K562 (cell line): ENCODE measurements around the gene DNAH17. TPM values are rescaled to one million over a fixed set of nuclear protein-coding genes. Genes with fewer than 3 reads are reported as not detected.

Source experiments
- ATAC-seq: fragments of 200-7000 bp; cut with Tn5 transposase; 3 replicates; pipeline ENCODE4 v1.9.1; 2020; ENCODE audit warnings: moderate library complexity
- BruUV-seq: library from RNA; stranded (reverse); fragments of 400-500 nt; replicated peaks from 2 replicates; lab custom pipeline; 2021; lab: Mats Ljungman, UMichigan
- CTCF ChIA-PET: fragments of 300-600 bp; formaldehyde crosslinking; extraction: SDS; loops from one replicate; lab custom pipeline; 2021; ENCODE audit warnings: low intra/inter-chr PET ratio; lab: Yijun Ruan, JAX
- POLR2A ChIA-PET: fragments of 300-600, 350-650 bp; sonication (Branson Sonifier 250); formaldehyde crosslinking; extraction: SDS; loops from one replicate; lab custom pipeline; 2021; ENCODE audit warnings: antibody characterized with exemption, inconsistent platforms; lab: Yijun Ruan, JAX
- DNase-seq, 4 experiments: peaks; one replicate each; pipeline versions ENCODE4 v3.0.0 to v3.0.0-alpha.2; 2011 to 2018; ENCODE audit warnings: low spot score in 3 of 4, mixed read lengths in 3 of 4; ENCODE audit errors: extremely low read depth in 1 of 4
- FAIRE-seq: peaks from 2 replicates; lab custom pipeline; 2011; peaks lifted over from hg19 to GRCh38; lab: Jason Lieb, UNC
- H2AFZ ChIP-seq: 2 replicates; pipeline ENCODE4 v1.6.0; 2011; ENCODE audit warnings: low read depth, low read length, control low read depth, inconsistent platforms
- H3K27ac ChIP-seq: fragments of 200-600 bp; 3 replicates; pipeline ENCODE4 v1.8.0; 2011; ENCODE audit warnings: low read depth, mild to moderate bottlenecking, control low read depth, inconsistent platforms, low read length, moderate library complexity, mixed read lengths; ENCODE audit errors: extremely low read depth
- H3K27me3 ChIP-seq, 2 experiments: fragments of 300-600 bp in 1 of 2; 2 replicates in 1 of 2; 3 replicates in 1 of 2; pipeline versions ENCODE4 v1.6.0 to v1.8.0; 2011; ENCODE audit warnings: inconsistent platforms in 2 of 2, low read length in 2 of 2, mild to moderate bottlenecking in 1 of 2, mixed read lengths in 1 of 2, moderate library complexity in 1 of 2; ENCODE audit not compliant: control insufficient read depth in 2 of 2, insufficient read depth in 2 of 2
- H3K36me3 ChIP-seq: fragments of 300-600 bp; 3 replicates; pipeline ENCODE4 v1.8.0; 2011; ENCODE audit warnings: mild to moderate bottlenecking, low read length, inconsistent platforms; ENCODE audit not compliant: control insufficient read depth, insufficient read depth
- H3K4me1 ChIP-seq, 2 experiments: fragments of 200-600 bp in 1 of 2; replicated peaks in 1 of 2; 2 replicates in 1 of 2; 3 replicates in 1 of 2; pipeline versions ENCODE4 v1.5.1 to v1.8.0; 2011; ENCODE audit warnings: inconsistent platforms in 2 of 2, low read length in 2 of 2, mild to moderate bottlenecking in 1 of 2, mixed read lengths in 1 of 2, moderate library complexity in 1 of 2; ENCODE audit not compliant: control insufficient read depth in 2 of 2, insufficient read depth in 2 of 2
- H3K4me2 ChIP-seq: 2 replicates; pipeline ENCODE4 v1.6.1; 2011; ENCODE audit warnings: low read length, control low read depth, inconsistent platforms, mixed read lengths; ENCODE audit not compliant: insufficient read depth
- H3K4me3 ChIP-seq: fragments of 200-600 bp; sonication (generic), shearing (Covaris generic); 2 replicates; pipeline ENCODE4 v1.5.1; 2016; ENCODE audit warnings: control low read depth, inconsistent platforms
- H3K79me2 ChIP-seq: fragments of 200-600 bp; 3 replicates; pipeline ENCODE4 v1.8.0; 2011; ENCODE audit warnings: low read length, inconsistent platforms; ENCODE audit not compliant: control insufficient read depth, insufficient read depth
- H3K9ac ChIP-seq, 2 experiments: 2 replicates each; pipeline versions ENCODE4 v1.6.0 to v1.6.1; 2011; ENCODE audit warnings: low read depth in 2 of 2, low read length in 2 of 2, control low read depth in 1 of 2, inconsistent platforms in 1 of 2, mild to moderate bottlenecking in 1 of 2, mixed read lengths in 1 of 2; ENCODE audit not compliant: insufficient read depth in 1 of 2
- H3K9me1 ChIP-seq: one replicate; pipeline ENCODE4 v1.6.0; 2011; ENCODE audit warnings: inconsistent platforms, mild to moderate bottlenecking, low read length, moderate library complexity; ENCODE audit not compliant: control insufficient read depth, insufficient read depth
- H3K9me3 ChIP-seq: replicated peaks from 2 replicates; pipeline ENCODE4 v1.5.1; 2011; ENCODE audit warnings: low read depth, low read length, inconsistent platforms; ENCODE audit not compliant: control insufficient read depth, insufficient read depth
- H4K20me1 ChIP-seq: replicated peaks from 2 replicates; pipeline ENCODE4 v1.6.1; 2011; ENCODE audit warnings: low read length, inconsistent platforms, mixed read lengths; ENCODE audit not compliant: control insufficient read depth, insufficient read depth
- CEBPB ChIP-seq: fragments of 450-650 bp; IDR thresholded peaks from 2 replicates; pipeline ENCODE4 v1.6.1; 2016; ENCODE audit warnings: missing genetic modification characterization, missing compliant biosample characterization
- NFIC ChIP-seq: fragments of 450-650 bp; IDR thresholded peaks from 2 replicates; pipeline ENCODE4 v1.6.1; 2017; ENCODE audit warnings: mild to moderate bottlenecking, inconsistent platforms
- POLR2A ChIP-seq: fragments of 450-650 bp; conservative IDR thresholded peaks from 2 replicates; pipeline ENCODE4 v1.6.1; 2016
- RAD21 ChIP-seq, 2 experiments: fragments of 250-450 bp in 1 of 2; fragments of 450-650 bp in 1 of 2; sonication (Bioruptor Pico) in 1 of 2; formaldehyde crosslinking in 1 of 2; IDR thresholded peaks in 1 of 2; conservative IDR thresholded peaks in 1 of 2; 2 replicates each; pipeline versions ENCODE4 v1.4.0 to v1.8.0; 2020 to 2022; ENCODE audit warnings: mild to moderate bottlenecking in 2 of 2, moderate library complexity in 1 of 2
- SMC3 ChIP-seq: conservative IDR thresholded peaks from 2 replicates; pipeline ENCODE4 v1.6.1; 2011; ENCODE audit warnings: low read depth, low read length, improper control_type of control experiment; ENCODE audit not compliant: insufficient read depth
- TCF3 ChIP-seq: sonication (generic); formaldehyde crosslinking; IDR thresholded peaks from 2 replicates; pipeline ENCODE4 v1.4.0; 2020; ENCODE audit warnings: mild to moderate bottlenecking, missing genetic modification reagents
- WGBS: fragments of 100-300 bp; shearing (Covaris generic); methylation state at CpG from one replicate; pipeline ENCODE4 v1.1.6; 2016; ENCODE audit warnings: low coverage, mixed read lengths; ENCODE audit not compliant: insufficient coverage; ENCODE audit errors: missing lambda C conversion rate; 5-methylcytosine and 5-hydroxymethylcytosine counted together
- in situ Hi-C: fragments of 300-500 bp; cut with MboI; formaldehyde crosslinking; loops from 4 replicates; pipeline ENCODE4 v1.15.0; 2018; ENCODE audit warnings: inconsistent platforms, mixed read lengths
- intact Hi-C: fragments of 100-400 bp; cut with micrococcal nuclease; formaldehyde crosslinking; loops from 2 replicates; pipeline ENCODE4 v1.14.2; 2022
- polyA plus RNA-seq, 8 experiments: library from polyadenylated mRNA; depleted of rRNA in 4 of 8; stranded (reverse) in 5 of 8; unstranded in 3 of 8; fragments of >200 nt; fragmentation: Nextera tagmentation in 2 of 8; fragmentation: Illumina TruSeq in 1 of 8; extraction: Ambion mirVana in 2 of 8; extraction: Trizol in 1 of 8; gene quantifications; 2 replicates each; pipeline versions ENCODE4 v1.2.1 to v1.2.3, GENCODE V29; 2011 to 2014; ENCODE audit warnings: inconsistent platforms in 1 of 8, missing spikeins in 1 of 8
- total RNA-seq, 7 experiments: library from RNA; depleted of rRNA in 6 of 7; stranded (reverse); fragments of >200 nt in 6 of 7; fragmentation: Illumina TruSeq in 2 of 7; extraction: Trizol in 2 of 7; gene quantifications; 2 replicates each; pipeline versions ENCODE4 v1.2.1 to v1.2.3, GENCODE V29; 2011 to 2021; ENCODE audit warnings: low replicate concordance in 1 of 7
- TF ChIP-seq, protein P1 (sequence below), 2 experiments: fragments of 450-650 bp; formaldehyde crosslinking in 1 of 2; IDR thresholded peaks; 2 replicates each; pipeline versions ENCODE4 v1.4.0 to v1.6.1; 2014 to 2020; ENCODE audit warnings: mild to moderate bottlenecking in 2 of 2, borderline replicate concordance in 1 of 2, low read depth in 1 of 2

The DNAH17 gene
- total and polyA plus RNA-seq, 9 of the 15 experiments (the other 6 are each of a cell fraction or from before 2014, with no cell fraction given): under 0.01 to 0.06 (median 0.03) TPM; not detected in 5

DNA sequence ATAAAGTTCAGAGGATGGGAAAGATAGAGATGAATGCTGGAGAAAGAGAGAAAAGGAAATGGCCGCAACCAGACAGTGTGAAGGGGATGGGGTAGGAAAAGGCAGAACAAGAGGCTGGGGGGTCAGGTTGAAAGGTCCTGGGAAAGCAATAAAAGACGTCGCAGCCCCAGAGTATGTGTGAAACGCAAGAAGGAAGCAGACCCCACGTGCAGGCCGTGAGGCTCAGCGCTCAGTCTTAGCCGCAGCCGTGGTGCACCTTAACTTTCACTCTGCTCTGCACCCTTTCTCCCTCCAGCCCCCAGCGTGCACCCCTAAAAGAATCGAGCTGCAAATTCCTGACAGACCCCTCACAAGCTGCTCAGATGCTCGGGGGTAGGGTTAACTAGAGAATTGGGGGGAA, 1.9 kb downstream of the DNAH17 start:
- no peak overlapping the region for H3K27ac ChIP-seq
- ATAC-seq: no peak
- H2AFZ ChIP-seq: no peak overlapping the region
- no TSS peak for BruUV-seq
- H3K4me1 ChIP-seq: peaks cover 0 to 3% of the 10 kb centered on the region in 2 experiments; a peak in 1 of 5 replicates
- no peak for TF ChIP-seq POLR2A
- TF ChIP-seq, all 486 proteins: peak for 0
- POLR2A ChIA-PET: no interaction called here
- Histone ChIP-seq H3K9me1 (no peaks in the 10 kb centered on the region), H3K9me3 (no peaks in the 10 kb centered on the region), H3K4me2 (no peak overlapping the region), H3K27me3 (peaks cover 52 to 80% of the 10 kb centered on the region in 2 experiments), H3K79me2 (no peaks in the 10 kb centered on the region), H4K20me1 (no peaks in the 10 kb centered on the region; the same call in 1 of the 2 replicates), H3K9ac (no peak overlapping the region), H3K4me3 (no peak overlapping the region), H3K36me3 (no peaks in the 10 kb centered on the region)
- WGBS: 4% methylated on average over 12 of the region's 12 CpGs
- in situ Hi-C loops (no loop called here), intact Hi-C loops (no loop called here)
- CTCF ChIA-PET: no interaction called here
- DNase-seq (no peak), FAIRE-seq (no peak)

DNA sequence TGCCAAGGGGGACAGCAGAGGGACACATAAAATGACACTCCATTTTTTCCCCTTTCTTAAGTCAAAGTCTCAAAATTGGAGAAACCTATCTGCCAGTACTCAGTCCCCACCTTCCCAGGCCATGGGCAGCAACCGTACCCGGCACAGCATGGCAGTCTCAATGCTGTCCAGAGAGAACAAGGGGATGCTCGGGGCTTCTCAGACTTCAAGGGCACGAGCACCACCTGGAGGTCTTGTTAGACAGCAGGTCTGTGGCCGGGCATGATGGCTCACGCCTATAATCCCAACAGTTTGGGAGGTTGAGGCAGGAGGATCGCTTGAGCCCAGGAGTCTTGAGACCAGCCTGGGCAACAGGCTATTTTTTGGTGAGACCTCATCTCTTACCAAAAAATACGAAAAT, 3.2 kb downstream of the DNAH17 start:
- ChIA-PET POLR2A (interaction anchor here (0.7 kb wide), 1 partner anchor 151 kb away, joined by 3 read pairs; no protein-coding TSS in a partner anchor), CTCF (interaction anchor here (0.7 to 0.8 kb wide), 2 partner anchors 10 to 171 kb away, joined by 3 to 4 read pairs; no protein-coding TSS in a partner anchor)
- no peaks in the 10 kb centered on the region; the same call in 1 of the 2 replicates for H4K20me1 ChIP-seq
- H3K27ac ChIP-seq: no peak overlapping the region
- no peaks in the 10 kb centered on the region for H3K36me3 ChIP-seq
- H3K27me3 ChIP-seq: peaks cover 59 to 85% of the 10 kb centered on the region in 2 experiments
- H3K4me3 ChIP-seq: no peak overlapping the region
- DNase-seq: peak in 1 of 4 experiments; percentile 46
- H3K9me1 ChIP-seq: no peaks in the 10 kb centered on the region
- peak; percentile 79 for ATAC-seq
- H3K9me3 ChIP-seq: no peaks in the 10 kb centered on the region
- H2AFZ ChIP-seq: no peak overlapping the region
- H3K4me1 ChIP-seq: peaks cover 0 to 3% of the 10 kb centered on the region in 2 experiments; a peak in 1 of 5 replicates
- intact Hi-C loops (no loop called here), in situ Hi-C loops (no loop called here)
- no peaks in the 10 kb centered on the region for H3K79me2 ChIP-seq
- BruUV-seq: no TSS peak
- no peak for FAIRE-seq
- WGBS: 4% methylated on average over 8 of the region's 8 CpGs
- H3K9ac ChIP-seq: no peak overlapping the region
- H3K4me2 ChIP-seq: no peak overlapping the region
- peak in 1 of 2 experiments; percentile 62; a peak in 2 of 4 replicates for TF ChIP-seq RAD21 (CRISPR knock-in tag; conservative IDR thresholded peaks at IDR 0.05 in 1 of 2, IDR thresholded peaks at IDR 0.05 in 1 of 2)
- no peak for TF ChIP-seq TCF3 (CRISPR knock-in tag)
- no peak for TF ChIP-seq NFIC
- TF ChIP-seq CEBPB (tag): no peak
- TF ChIP-seq SMC3: peak; percentile 32; the same call in 1 of the 2 replicates
- TF ChIP-seq, protein P1, sequence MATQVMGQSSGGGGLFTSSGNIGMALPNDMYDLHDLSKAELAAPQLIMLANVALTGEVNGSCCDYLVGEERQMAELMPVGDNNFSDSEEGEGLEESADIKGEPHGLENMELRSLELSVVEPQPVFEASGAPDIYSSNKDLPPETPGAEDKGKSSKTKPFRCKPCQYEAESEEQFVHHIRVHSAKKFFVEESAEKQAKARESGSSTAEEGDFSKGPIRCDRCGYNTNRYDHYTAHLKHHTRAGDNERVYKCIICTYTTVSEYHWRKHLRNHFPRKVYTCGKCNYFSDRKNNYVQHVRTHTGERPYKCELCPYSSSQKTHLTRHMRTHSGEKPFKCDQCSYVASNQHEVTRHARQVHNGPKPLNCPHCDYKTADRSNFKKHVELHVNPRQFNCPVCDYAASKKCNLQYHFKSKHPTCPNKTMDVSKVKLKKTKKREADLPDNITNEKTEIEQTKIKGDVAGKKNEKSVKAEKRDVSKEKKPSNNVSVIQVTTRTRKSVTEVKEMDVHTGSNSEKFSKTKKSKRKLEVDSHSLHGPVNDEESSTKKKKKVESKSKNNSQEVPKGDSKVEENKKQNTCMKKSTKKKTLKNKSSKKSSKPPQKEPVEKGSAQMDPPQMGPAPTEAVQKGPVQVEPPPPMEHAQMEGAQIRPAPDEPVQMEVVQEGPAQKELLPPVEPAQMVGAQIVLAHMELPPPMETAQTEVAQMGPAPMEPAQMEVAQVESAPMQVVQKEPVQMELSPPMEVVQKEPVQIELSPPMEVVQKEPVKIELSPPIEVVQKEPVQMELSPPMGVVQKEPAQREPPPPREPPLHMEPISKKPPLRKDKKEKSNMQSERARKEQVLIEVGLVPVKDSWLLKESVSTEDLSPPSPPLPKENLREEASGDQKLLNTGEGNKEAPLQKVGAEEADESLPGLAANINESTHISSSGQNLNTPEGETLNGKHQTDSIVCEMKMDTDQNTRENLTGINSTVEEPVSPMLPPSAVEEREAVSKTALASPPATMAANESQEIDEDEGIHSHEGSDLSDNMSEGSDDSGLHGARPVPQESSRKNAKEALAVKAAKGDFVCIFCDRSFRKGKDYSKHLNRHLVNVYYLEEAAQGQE (IDR thresholded peaks at IDR 0.05; ENCODE audit: borderline replicate concordance): peak; percentile 42; the same call in 1 of the 2 replicates
- TF ChIP-seq, protein P1 (CRISPR knock-in tag; IDR thresholded peaks at IDR 0.05; ENCODE audit: low read depth): no peak
